PC-9 (cell line): ENCODE results near the gene SNRNP70.
"Not testable (repeated sequence)": the region's sequence is repeated elsewhere in the genome, so short reads cannot be mapped to it uniquely, and the experiment has no call there.

Source experiments
- CTCF ChIP-seq: fragments of 200-600 bp; sonication (generic); conservative IDR thresholded peaks from 2 replicates; pipeline ENCODE4 v1.6.1; 2017; ENCODE audit warnings: mixed run types, antibody characterized with exemption, mild to moderate bottlenecking, moderate library complexity
- EZH2 ChIP-seq: fragments of 200-600 bp; sonication (generic); IDR thresholded peaks from 2 replicates; pipeline ENCODE4 v1.8.0; 2017; ENCODE audit warnings: antibody characterized with exemption, low read depth

GRCh38 chr19:49049011-49049410, 36.2 kb upstream of the SNRNP70 start, which contains the start of gene CGB8:
- not testable (repeated sequence) for TF ChIP-seq CTCF, EZH2
